GM12878 (cell line): ENCODE data around the gene ZNF526. TPM values are rescaled to one million over a fixed set of nuclear protein-coding genes. Genes with fewer than 3 reads are reported as not detected.

Experiments used
- ATAC-seq: fragments of 200-7000 bp; cut with Tn5 transposase; 3 replicates; pipeline ENCODE4 v1.9.1; 2020; ENCODE audit warnings: mild to moderate bottlenecking, moderate library complexity
- BruUV-seq: library from RNA; stranded (reverse); fragments of 400-500 nt; replicated peaks from 2 replicates; lab custom pipeline; 2021; lab: Mats Ljungman, UMichigan
- CTCF ChIA-PET: fragments of 300-600 bp; sonication (Branson Sonifier 250); formaldehyde crosslinking; extraction: SDS; loops from one replicate; lab custom pipeline; 2021; ENCODE audit warnings: inconsistent platforms; lab: Yijun Ruan, JAX
- POLR2A ChIA-PET: fragments of 350-600 bp; formaldehyde crosslinking; extraction: SDS; loops from one replicate; lab custom pipeline; 2021; ENCODE audit warnings: inconsistent platforms; lab: Charles Lee
- RAD21 ChIA-PET: fragments of 300-600 bp; sonication (Branson Sonifier 250); formaldehyde crosslinking; loops from one replicate; lab custom pipeline; 2023; ENCODE audit warnings: antibody characterized with exemption; ENCODE audit not compliant: unreplicated experiment; lab: Charles Lee
- SMC1A ChIA-PET: fragments of 300-600 bp; sonication (Branson Sonifier 250); formaldehyde crosslinking; loops from one replicate; lab custom pipeline; 2023; ENCODE audit not compliant: unreplicated experiment, uncharacterized antibody; lab: Charles Lee
- DNase-seq: peaks from one replicate; pipeline ENCODE4 v3.0.0-alpha.2; 2011; ENCODE audit warnings: low read depth, low spot score
- FAIRE-seq: peaks from 3 replicates; lab custom pipeline; 2011; peaks lifted over from hg19 to GRCh38; lab: Jason Lieb, UNC
- H2AFZ ChIP-seq: 2 replicates; pipeline ENCODE4 v1.6.0; 2011; ENCODE audit warnings: low read depth, low read length, control low read depth; ENCODE audit not compliant: control insufficient read depth
- H3K27ac ChIP-seq: 2 replicates; pipeline ENCODE4 v1.5.1; 2011; ENCODE audit warnings: control low read depth; ENCODE audit not compliant: control insufficient read depth, insufficient read depth
- H3K27me3 ChIP-seq, 2 experiments: replicated peaks in 1 of 2; 2 replicates each; pipeline versions ENCODE4 v1.6.0 to v1.6.1; 2011; ENCODE audit warnings: low read length in 1 of 2; ENCODE audit not compliant: control insufficient read depth in 2 of 2, insufficient read depth in 2 of 2
- H3K36me3 ChIP-seq, 2 experiments: 2 replicates each; pipeline ENCODE4 v1.5.1; 2011; ENCODE audit warnings: low read length in 1 of 2; ENCODE audit not compliant: control insufficient read depth in 2 of 2, insufficient read depth in 2 of 2
- H3K4me1 ChIP-seq: 2 replicates; pipeline ENCODE4 v1.6.1; 2011; ENCODE audit warnings: mild to moderate bottlenecking, low read length, moderate library complexity, mixed read lengths; ENCODE audit not compliant: control insufficient read depth, insufficient read depth
- H3K4me2 ChIP-seq: 2 replicates; pipeline ENCODE4 v1.6.0; 2011; ENCODE audit warnings: control low read depth; ENCODE audit not compliant: control insufficient read depth, insufficient read depth
- H3K4me3 ChIP-seq: fragments of 200-600 bp; sonication (generic); 2 replicates; pipeline ENCODE4 v1.5.1; 2016
- H3K79me2 ChIP-seq: 2 replicates; pipeline ENCODE4 v1.6.0; 2011; ENCODE audit warnings: low read length; ENCODE audit not compliant: control insufficient read depth, insufficient read depth
- H3K9ac ChIP-seq: 2 replicates; pipeline ENCODE4 v1.8.0; 2011; ENCODE audit warnings: low read length, control low read depth, mixed read lengths; ENCODE audit not compliant: control insufficient read depth, insufficient read depth
- H3K9me3 ChIP-seq: replicated peaks from 3 replicates; pipeline ENCODE4 v1.5.1; 2011; ENCODE audit warnings: mild to moderate bottlenecking, low read length; ENCODE audit not compliant: control insufficient read depth, insufficient read depth
- H4K20me1 ChIP-seq: 2 replicates; pipeline ENCODE4 v1.6.0; 2011; ENCODE audit not compliant: control insufficient read depth, insufficient read depth
- ASH2L ChIP-seq: fragments of 300-600, 200-600 bp; sonication (generic); IDR thresholded peaks from 2 replicates; pipeline ENCODE4 v1.6.1; 2017; ENCODE audit warnings: low read depth, mild to moderate bottlenecking, borderline replicate concordance
- ELK1 ChIP-seq: IDR thresholded peaks from 2 replicates; pipeline ENCODE4 v1.6.1; 2012; ENCODE audit warnings: low read depth, low read length, improper control_type of control experiment
- ESRRA ChIP-seq: IDR thresholded peaks from 2 replicates; pipeline ENCODE4 v1.6.1; 2012; ENCODE audit warnings: mild to moderate bottlenecking, low read length, improper control_type of control experiment
- NFYA ChIP-seq: IDR thresholded peaks from 2 replicates; pipeline ENCODE4 v1.6.1; 2011; ENCODE audit warnings: low read depth, mild to moderate bottlenecking, low read length, improper control_type of control experiment, borderline replicate concordance
- SIN3A ChIP-seq: IDR thresholded peaks from 2 replicates; pipeline ENCODE4 v1.6.1; 2012; ENCODE audit warnings: low read depth, low read length, improper control_type of control experiment
- SIX5 ChIP-seq: IDR thresholded peaks from 2 replicates; pipeline ENCODE4 v1.6.1; 2011; ENCODE audit warnings: mild to moderate bottlenecking, low read depth, low read length, moderate library complexity; ENCODE audit not compliant: severe bottlenecking
- TCF12 ChIP-seq: IDR thresholded peaks from 2 replicates; pipeline ENCODE4 v1.6.1; 2011; ENCODE audit warnings: low read depth, mild to moderate bottlenecking, low read length
- USF2 ChIP-seq: IDR thresholded peaks from 2 replicates; pipeline ENCODE4 v1.6.1; 2011; ENCODE audit warnings: low read depth, low read length, improper control_type of control experiment, borderline replicate concordance
- YBX1 ChIP-seq: fragments of 450-650 bp; IDR thresholded peaks from 2 replicates; pipeline ENCODE4 v1.6.1; 2016; ENCODE audit warnings: antibody characterized with exemption
- WGBS: methylation state at CpG from one replicate; pipeline ENCODE4 v1.1.6; 2016; ENCODE audit warnings: low lambda C conversion rate; ENCODE audit not compliant: insufficient replicate concordance, insufficient coverage; ENCODE audit errors: missing lambda C conversion rate; 5-methylcytosine and 5-hydroxymethylcytosine counted together
- in situ Hi-C: fragments of 300-500 bp; cut with MboI; formaldehyde crosslinking; loops from 9 replicates; pipeline ENCODE4 v1.14.3; 2018; ENCODE audit warnings: mixed read lengths
- intact Hi-C: fragments of 100-400 bp; cut with micrococcal nuclease; formaldehyde crosslinking; loops from one replicate; pipeline ENCODE4 v1.14.2; 2022; ENCODE audit not compliant: unreplicated experiment
- polyA plus RNA-seq, 11 experiments: library from polyadenylated mRNA; depleted of rRNA in 4 of 11; unstranded in 6 of 11; stranded (reverse) in 5 of 11; fragments of >200 nt; fragmentation: Nextera tagmentation in 4 of 11; fragmentation: Illumina TruSeq in 1 of 11; extraction: Ambion mirVana in 4 of 11; extraction: Trizol in 1 of 11; gene quantifications; 1 replicate in 1 of 11; 2 replicates in 10 of 11; pipeline versions ENCODE4 v1.2.1 to v1.2.3, GENCODE V29; 2011 to 2016; ENCODE audit warnings: inconsistent platforms in 2 of 11, missing spikeins in 2 of 11, low read depth in 1 of 11
- total RNA-seq, 4 experiments: library from RNA; depleted of rRNA in 3 of 4; stranded (reverse); fragments of >200 nt in 3 of 4; fragmentation: Illumina TruSeq in 1 of 4; extraction: Trizol in 1 of 4; gene quantifications; 2 replicates each; pipeline versions ENCODE4 v1.2.1 to v1.2.3, GENCODE V29; 2013 to 2021

The ZNF526 gene
- total and polyA plus RNA-seq, 10 of the 15 experiments (the other 5 are each of a cell fraction or from before 2014, with no cell fraction given): 1.8 to 18.3 (median 5.5) TPM

GRCh38 chr19:42230571-42230970 lies 10.5 kb downstream of the ZNF526 start:
- DNase-seq: no peak
- H3K27me3 ChIP-seq: no peaks in the 10 kb centered on the region
- WGBS: 98% methylated on average over 4 of the region's 4 CpGs
- H3K9me3 ChIP-seq: no peaks in the 10 kb centered on the region
- ChIA-PET CTCF (interaction anchor here (1.1 kb wide), 1 partner anchor 66 kb away, joined by 3 read pairs; no protein-coding TSS in a partner anchor), POLR2A (no interaction called here), RAD21 (no interaction called here), SMC1A (interaction anchor here (0.6 kb wide), 1 partner anchor 52 kb away, joined by 3 read pairs; no protein-coding TSS in a partner anchor)
- H3K4me3 ChIP-seq: no peak overlapping the region
- H3K4me1 ChIP-seq: no peaks in the 10 kb centered on the region
- no peak overlapping the region for H3K9ac ChIP-seq
- H4K20me1 ChIP-seq: no peaks in the 10 kb centered on the region; the same call in none of the 2 replicates
- no peak for FAIRE-seq
- H2AFZ ChIP-seq: no peak overlapping the region
- H3K27ac ChIP-seq: no peak overlapping the region
- H3K4me2 ChIP-seq: no peak overlapping the region
- no TSS peak for BruUV-seq
- H3K36me3 ChIP-seq: peaks cover 32 to 39% of the 10 kb centered on the region in 2 experiments
- intact Hi-C loops: no loop called here
- H3K79me2 ChIP-seq: no peaks in the 10 kb centered on the region; the same call in none of the 2 replicates
- in situ Hi-C loops: no loop called here
- no peak for ATAC-seq
- TF ChIP-seq YBX1 (no peak), TCF12 (no peak), SIX5 (no peak), ESRRA (no peak), SIN3A (no peak), ELK1 (no peak), USF2 (no peak), NFYA (no peak), ASH2L (no peak)
